PFSK-1 (cell line): ENCODE results near the gene UBL3.

Experiments
- FOXP2 ChIP-seq: optimal IDR thresholded peaks from 2 replicates; pipeline ENCODE3; 2011; ENCODE audit warnings: borderline replicate concordance, control low read depth, inconsistent platforms; ENCODE audit not compliant: insufficient read depth; ENCODE audit errors: extremely low read length, extremely low read depth
- POLR2AphosphoS5 ChIP-seq: IDR thresholded peaks from 2 replicates; pipeline ENCODE4 v1.6.1; 2012; ENCODE audit warnings: low read depth, mild to moderate bottlenecking, control low read depth, low read length, moderate library complexity
- REST ChIP-seq, 2 experiments: IDR thresholded peaks; 2 replicates each; pipeline versions ENCODE4 v1.6.1 to v1.8.0; 2011 to 2012; ENCODE audit warnings: low read depth in 2 of 2, low read length in 2 of 2, control low read depth in 1 of 2, inconsistent platforms in 1 of 2, mild to moderate bottlenecking in 1 of 2, moderate library complexity in 1 of 2; ENCODE audit not compliant: insufficient read depth in 1 of 2
- SIN3A ChIP-seq: IDR thresholded peaks from 2 replicates; pipeline ENCODE4 v1.6.1; 2012; ENCODE audit warnings: mild to moderate bottlenecking, low read length, moderate library complexity, borderline replicate concordance; ENCODE audit not compliant: insufficient read depth
- TAF1 ChIP-seq: IDR thresholded peaks from 2 replicates; pipeline ENCODE4 v1.6.1; 2012; ENCODE audit warnings: low read length, control low read depth, borderline replicate concordance; ENCODE audit not compliant: insufficient read depth

Gene UBL3

GRCh38 chr13:29808264-29808663 is 42.2 kb downstream of the UBL3 start:
- TF ChIP-seq SIN3A: no peak
- TF ChIP-seq REST (IDR thresholded peaks at IDR 0.05; ENCODE audit: insufficient read depth in 1 of 2, low read depth in 2 of 2, low read length in 2 of 2): no peak
- no peak for TF ChIP-seq POLR2AphosphoS5
- TF ChIP-seq FOXP2: no peak
- no peak for TF ChIP-seq TAF1

GRCh38 chr13:29805994-29806979 is 44.1 kb downstream of the UBL3 start:
- TF ChIP-seq SIN3A: no peak
- no peak for TF ChIP-seq FOXP2
- TF ChIP-seq TAF1: no peak
- TF ChIP-seq POLR2AphosphoS5: no peak
- no peak for TF ChIP-seq REST (IDR thresholded peaks at IDR 0.05; ENCODE audit: insufficient read depth in 1 of 2, low read depth in 2 of 2, low read length in 2 of 2)

GRCh38 chr13:29803221-29803620 is 47.2 kb downstream of the UBL3 start:
- TF ChIP-seq FOXP2 (no peak), SIN3A (no peak), TAF1 (no peak), REST (IDR thresholded peaks at IDR 0.05; ENCODE audit: insufficient read depth in 1 of 2, low read depth in 2 of 2, low read length in 2 of 2) (no peak), POLR2AphosphoS5 (no peak)

- TF ChIP-seq REST (IDR thresholded peaks at IDR 0.05; ENCODE audit: insufficient read depth in 1 of 2, low read depth in 2 of 2, low read length in 2 of 2): no peak
- TF ChIP-seq POLR2AphosphoS5: no peak
- TF ChIP-seq SIN3A: no peak
- TF ChIP-seq FOXP2: no peak
- TF ChIP-seq TAF1: no peak
These were observed 47.8 kb downstream of the UBL3 start for GRCh38 chr13:29802621-29803020.
